SK-N-SH treated with all-trans-retinoic acid at 6 μM for 48 hours (cell line): ENCODE results near the gene LTBP1.

Experiments
- ATAC-seq: fragments of 200-7000 bp; cut with Tn5 transposase; 3 replicates; pipeline ENCODE4 v1.9.1; 2020; ENCODE audit warnings: mild to moderate bottlenecking, moderate library complexity
- ARNTL ChIP-seq: fragments of 450-650 bp; formaldehyde crosslinking; IDR thresholded peaks from 2 replicates; pipeline ENCODE4 v1.5.0; 2020; ENCODE audit warnings: low read depth, mild to moderate bottlenecking, moderate library complexity, borderline replicate concordance
- BACH2 ChIP-seq: fragments of 250-450 bp; sonication (Bioruptor Pico); IDR thresholded peaks from 2 replicates; pipeline ENCODE4 v1.9.0; 2021; ENCODE audit warnings: mild to moderate bottlenecking, borderline replicate concordance
- CREB5 ChIP-seq: fragments of 250-450 bp; sonication (Bioruptor Pico); IDR thresholded peaks from 2 replicates; pipeline ENCODE4 v1.5.1; 2020; ENCODE audit warnings: low read depth, mild to moderate bottlenecking, moderate library complexity
- CSDC2 ChIP-seq: fragments of 250-450 bp; sonication (Bioruptor Pico); IDR thresholded peaks from 2 replicates; pipeline ENCODE4 v1.5.0; 2020; ENCODE audit warnings: mild to moderate bottlenecking, moderate library complexity
- CSRNP3 ChIP-seq: fragments of 250-450 bp; sonication (Bioruptor Pico); IDR thresholded peaks from 2 replicates; pipeline ENCODE4 v1.5.1; 2021; ENCODE audit warnings: mild to moderate bottlenecking, moderate library complexity
- ESRRG ChIP-seq: fragments of 250-450 bp; sonication (Bioruptor Pico); IDR thresholded peaks from 2 replicates; pipeline ENCODE4 v1.6.1; 2021; ENCODE audit warnings: mild to moderate bottlenecking
- GLIS3 ChIP-seq: fragments of 250-450 bp; sonication (Bioruptor Pico); IDR thresholded peaks from 2 replicates; pipeline ENCODE4 v1.5.0; 2020; ENCODE audit warnings: mild to moderate bottlenecking, moderate library complexity
- ISL1 ChIP-seq: fragments of 250-450 bp; sonication (Bioruptor Pico); IDR thresholded peaks from 2 replicates; pipeline ENCODE4 v2.1.2; 2022; ENCODE audit warnings: mild to moderate bottlenecking, moderate library complexity
- OSR1 ChIP-seq: fragments of 250-450 bp; sonication (Bioruptor Pico); IDR thresholded peaks from 2 replicates; pipeline ENCODE4 v1.8.0; 2022; ENCODE audit warnings: moderate library complexity, mild to moderate bottlenecking, inconsistent platforms
- PATZ1 ChIP-seq: fragments of 250-450 bp; sonication (Bioruptor Pico); IDR thresholded peaks from 2 replicates; pipeline ENCODE4 v1.8.0; 2020; ENCODE audit warnings: mild to moderate bottlenecking, moderate library complexity, borderline replicate concordance
- POU6F1 ChIP-seq: fragments of 250-450 bp; sonication (Bioruptor Pico); IDR thresholded peaks from 2 replicates; pipeline ENCODE4 v1.8.0; 2021; ENCODE audit warnings: low read depth, mild to moderate bottlenecking, moderate library complexity, borderline replicate concordance
- PPARA ChIP-seq: fragments of 250-450 bp; sonication (Bioruptor Pico); IDR thresholded peaks from 2 replicates; pipeline ENCODE4 v1.5.0; 2020; ENCODE audit warnings: mild to moderate bottlenecking, borderline replicate concordance
- SNAI2 ChIP-seq: fragments of 250-450 bp; sonication (Bioruptor Pico); IDR thresholded peaks from 2 replicates; pipeline ENCODE4 v1.5.0; 2020; ENCODE audit warnings: mild to moderate bottlenecking, moderate library complexity
- TCF4 ChIP-seq: fragments of 250-450 bp; sonication (Bioruptor Pico); IDR thresholded peaks from 2 replicates; pipeline ENCODE4 v1.8.0; 2021; ENCODE audit warnings: mild to moderate bottlenecking, moderate library complexity, borderline replicate concordance
- TOX ChIP-seq: fragments of 250-450 bp; sonication (Bioruptor Pico); IDR thresholded peaks from 2 replicates; pipeline ENCODE4 v1.8.0; 2021; ENCODE audit warnings: mild to moderate bottlenecking, moderate library complexity, borderline replicate concordance
- ZC3H10 ChIP-seq: fragments of 250-450 bp; sonication (Bioruptor Pico); IDR thresholded peaks from 2 replicates; pipeline ENCODE4 v1.5.1; 2021; ENCODE audit warnings: mild to moderate bottlenecking, moderate library complexity
- ZFP3 ChIP-seq: fragments of 250-450 bp; sonication (Bioruptor Pico); IDR thresholded peaks from 2 replicates; pipeline ENCODE4 v1.5.0; 2020; ENCODE audit warnings: mild to moderate bottlenecking, moderate library complexity
- ZNF565 ChIP-seq: fragments of 450-650 bp; formaldehyde crosslinking; conservative IDR thresholded peaks from 2 replicates; pipeline ENCODE4 v1.5.0; 2020; ENCODE audit warnings: low read depth, mild to moderate bottlenecking, moderate library complexity
- ZNF8 ChIP-seq: fragments of 450-650 bp; formaldehyde crosslinking; IDR thresholded peaks from 2 replicates; pipeline ENCODE4 v1.5.0; 2020; ENCODE audit warnings: mild to moderate bottlenecking, moderate library complexity
- TF ChIP-seq, protein P1 (sequence below): fragments of 250-450 bp; sonication (Bioruptor Pico); IDR thresholded peaks from 2 replicates; pipeline ENCODE4 v1.5.0; 2020; ENCODE audit warnings: mild to moderate bottlenecking, moderate library complexity

The LTBP1 gene

DNA sequence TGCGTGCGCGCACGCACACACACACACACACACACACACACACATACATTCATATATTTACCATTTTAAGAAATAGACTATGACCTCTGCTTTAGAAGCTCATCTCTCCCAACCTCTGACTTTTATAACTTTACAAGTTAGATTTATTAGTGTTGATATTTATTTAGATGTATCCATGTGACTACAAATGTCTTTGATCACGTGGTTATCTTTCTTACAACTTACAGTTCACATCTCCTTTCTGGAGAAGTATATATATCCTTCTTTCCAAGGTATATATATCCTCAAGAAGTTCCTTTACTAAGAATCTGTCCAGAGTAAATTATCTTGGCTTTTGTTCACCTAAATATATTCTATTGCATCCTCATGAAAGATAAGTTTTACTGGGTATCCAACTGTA, 16.3 kb upstream of the LTBP1 start (continued):
- TF ChIP-seq CSRNP3 (CRISPR knock-in tag): no peak
- no peak for TF ChIP-seq TOX (CRISPR knock-in tag)
- TF ChIP-seq ZC3H10 (CRISPR knock-in tag): no peak

DNA sequence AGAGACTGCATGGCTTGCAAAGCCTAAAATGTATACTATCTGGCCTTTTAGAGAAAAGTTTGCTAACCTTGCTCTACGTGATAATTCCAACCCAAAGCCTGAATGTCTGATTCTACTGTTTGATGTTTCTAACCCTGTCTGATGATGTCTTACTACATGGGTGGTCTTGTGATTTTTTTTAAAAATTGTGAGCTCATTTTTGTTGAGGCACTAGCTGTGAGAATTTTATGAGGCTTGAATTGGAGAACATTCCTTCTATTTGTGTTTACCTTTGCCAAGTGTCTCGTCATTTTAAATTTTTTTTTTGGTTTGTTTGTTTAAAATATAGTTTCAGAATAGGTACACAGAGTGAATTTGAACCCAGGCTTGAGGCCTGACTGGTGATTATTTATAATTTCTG, 15.2 kb upstream of the LTBP1 start:
- ATAC-seq: no peak
- no peak for TF ChIP-seq ZFP3 (CRISPR knock-in tag)

DNA sequence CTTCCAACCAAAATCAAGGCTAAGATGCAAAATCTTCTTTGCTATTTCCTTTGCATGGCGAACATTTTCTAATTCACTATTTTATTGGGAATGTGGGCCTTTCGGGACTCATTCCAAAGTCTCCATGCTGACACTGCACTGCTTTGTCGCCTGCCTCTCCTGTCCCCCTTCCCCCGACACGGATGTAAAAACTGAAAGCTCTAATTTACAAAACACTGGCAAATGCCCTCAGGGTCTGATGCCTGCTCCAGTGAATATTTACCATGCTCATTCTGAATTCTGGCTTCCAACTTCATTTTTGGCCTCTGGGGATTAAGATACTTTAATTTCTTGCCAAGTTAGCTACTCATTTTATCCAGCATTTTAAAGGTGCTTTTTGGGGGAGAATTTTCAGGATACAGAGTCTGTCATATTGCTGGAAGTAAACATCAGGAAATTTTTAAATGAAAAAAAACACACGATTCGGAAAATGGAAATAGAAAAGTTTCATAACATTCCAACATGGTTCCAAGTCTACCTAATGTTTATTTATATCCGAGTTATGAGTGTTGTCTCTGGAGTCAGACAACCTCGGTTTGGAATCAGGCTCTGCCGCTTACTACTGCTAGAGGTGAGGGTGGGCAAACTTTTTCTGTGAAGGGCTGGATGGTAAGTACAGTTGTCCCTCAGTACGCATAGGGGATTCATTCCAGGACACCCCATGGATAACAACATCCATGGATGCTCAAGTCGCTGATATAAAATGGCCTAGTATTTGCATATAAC, 14.6 kb upstream of the LTBP1 start:
- no peak for ATAC-seq
- no peak for TF ChIP-seq POU6F1 (CRISPR knock-in tag)
- no peak for TF ChIP-seq BACH2 (CRISPR knock-in tag)
- TF ChIP-seq, all 23 proteins: peak for 0

- no peak for TF ChIP-seq ARNTL
- TF ChIP-seq BACH2 (CRISPR knock-in tag): no peak
- TF ChIP-seq, protein P1, sequence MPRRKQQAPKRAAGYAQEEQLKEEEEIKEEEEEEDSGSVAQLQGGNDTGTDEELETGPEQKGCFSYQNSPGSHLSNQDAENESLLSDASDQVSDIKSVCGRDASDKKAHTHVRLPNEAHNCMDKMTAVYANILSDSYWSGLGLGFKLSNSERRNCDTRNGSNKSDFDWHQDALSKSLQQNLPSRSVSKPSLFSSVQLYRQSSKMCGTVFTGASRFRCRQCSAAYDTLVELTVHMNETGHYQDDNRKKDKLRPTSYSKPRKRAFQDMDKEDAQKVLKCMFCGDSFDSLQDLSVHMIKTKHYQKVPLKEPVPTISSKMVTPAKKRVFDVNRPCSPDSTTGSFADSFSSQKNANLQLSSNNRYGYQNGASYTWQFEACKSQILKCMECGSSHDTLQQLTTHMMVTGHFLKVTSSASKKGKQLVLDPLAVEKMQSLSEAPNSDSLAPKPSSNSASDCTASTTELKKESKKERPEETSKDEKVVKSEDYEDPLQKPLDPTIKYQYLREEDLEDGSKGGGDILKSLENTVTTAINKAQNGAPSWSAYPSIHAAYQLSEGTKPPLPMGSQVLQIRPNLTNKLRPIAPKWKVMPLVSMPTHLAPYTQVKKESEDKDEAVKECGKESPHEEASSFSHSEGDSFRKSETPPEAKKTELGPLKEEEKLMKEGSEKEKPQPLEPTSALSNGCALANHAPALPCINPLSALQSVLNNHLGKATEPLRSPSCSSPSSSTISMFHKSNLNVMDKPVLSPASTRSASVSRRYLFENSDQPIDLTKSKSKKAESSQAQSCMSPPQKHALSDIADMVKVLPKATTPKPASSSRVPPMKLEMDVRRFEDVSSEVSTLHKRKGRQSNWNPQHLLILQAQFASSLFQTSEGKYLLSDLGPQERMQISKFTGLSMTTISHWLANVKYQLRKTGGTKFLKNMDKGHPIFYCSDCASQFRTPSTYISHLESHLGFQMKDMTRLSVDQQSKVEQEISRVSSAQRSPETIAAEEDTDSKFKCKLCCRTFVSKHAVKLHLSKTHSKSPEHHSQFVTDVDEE (CRISPR knock-in tag): no peak
- no peak for TF ChIP-seq OSR1 (CRISPR knock-in tag)
- TF ChIP-seq CSRNP3 (CRISPR knock-in tag): no peak
- no peak for TF ChIP-seq SNAI2 (CRISPR knock-in tag)
- TF ChIP-seq CSDC2 (CRISPR knock-in tag): no peak
- TF ChIP-seq CREB5 (CRISPR knock-in tag): no peak
- TF ChIP-seq ZNF565 (CRISPR knock-in tag): no peak
- TF ChIP-seq ESRRG (CRISPR knock-in tag): no peak
- no peak for TF ChIP-seq ISL1 (CRISPR knock-in tag)
- TF ChIP-seq ZFP3 (CRISPR knock-in tag): no peak
- no peak for TF ChIP-seq TCF4 (CRISPR knock-in tag)
- TF ChIP-seq ZNF8 (CRISPR knock-in tag): no peak
- no peak for TF ChIP-seq GLIS3
- TF ChIP-seq PPARA: no peak
- TF ChIP-seq PATZ1 (CRISPR knock-in tag): no peak
- ATAC-seq: no peak
Observed at GRCh38 chr2:32932825-32933755, 13.7 kb upstream of the LTBP1 start.
